AG09309 (cell line): ENCODE results near the gene TRIM62.
A peak's percentile ranks its signal among the peaks of the same experiment; 100 is the strongest.
"Not testable (repeated sequence)": the region's sequence is repeated elsewhere in the genome, so short reads cannot be mapped to it uniquely, and the experiment has no call there.

Experiments used
- DNase-seq: peaks from one replicate; pipeline ENCODE4 v3.0.0-alpha.2; 2010; ENCODE audit warnings: low read depth
- H3K4me3 ChIP-seq: 2 replicates; pipeline ENCODE4 v1.5.1; 2011; ENCODE audit warnings: mild to moderate bottlenecking, low read depth, low read length, moderate library complexity; ENCODE audit not compliant: control insufficient read depth
- CTCF ChIP-seq: IDR thresholded peaks from 2 replicates; pipeline ENCODE4 v1.5.1; 2011; ENCODE audit warnings: mild to moderate bottlenecking, low read depth, low read length, inconsistent platforms; ENCODE audit not compliant: insufficient read depth, control insufficient read depth; ENCODE audit errors: missing control alignments

The TRIM62 gene

GRCh38 chr1:33142483-33143064, 39.3 kb downstream of the TRIM62 start:
- no peak for DNase-seq
- TF ChIP-seq CTCF: no peak
- no peak overlapping the region for H3K4me3 ChIP-seq

- TF ChIP-seq CTCF: no peak
- no peak for DNase-seq
- no peak overlapping the region for H3K4me3 ChIP-seq
These were observed 40.1 kb downstream of the TRIM62 start for GRCh38 chr1:33141781-33142180.

- TF ChIP-seq CTCF: no peak
- DNase-seq: no peak
- H3K4me3 ChIP-seq: no peak overlapping the region
These were observed 40.6 kb downstream of the TRIM62 start for GRCh38 chr1:33141216-33141615.

- TF ChIP-seq CTCF: no peak
- no peak for DNase-seq
- no peak overlapping the region for H3K4me3 ChIP-seq
These were observed 41.4 kb downstream of the TRIM62 start for GRCh38 chr1:33140153-33141149.

- TF ChIP-seq CTCF: peak; percentile 70
- no peak overlapping the region for H3K4me3 ChIP-seq
- no peak for DNase-seq
These were observed 44.0 kb downstream of the TRIM62 start for GRCh38 chr1:33137800-33138199.

- H3K4me3 ChIP-seq, DNase-seq: not testable (repeated sequence)
These were observed 45.8 kb downstream of the TRIM62 start for GRCh38 chr1:33136041-33136440.

- no peak overlapping the region for H3K4me3 ChIP-seq
- DNase-seq: no peak
- TF ChIP-seq CTCF: no peak
These were observed 48.3 kb downstream of the TRIM62 start for GRCh38 chr1:33133478-33134105.
